Mesodermal cell (in vitro differentiated cells): Measurements from ENCODE around the gene NKX2-1.
"Not testable (repeated sequence)": the region's sequence is repeated elsewhere in the genome, so short reads cannot be mapped to it uniquely, and the experiment has no call there.

Experiments
- H3K27ac ChIP-seq: 2 replicates; pipeline ENCODE4 v1.7.0; 2013; ENCODE audit warnings: mild to moderate bottlenecking, low read depth, low read length, moderate library complexity; ENCODE audit not compliant: severe bottlenecking
- H3K36me3 ChIP-seq: 2 replicates; pipeline ENCODE4 v1.7.1; 2013; ENCODE audit warnings: mild to moderate bottlenecking, low read length, moderate library complexity; ENCODE audit not compliant: control insufficient read depth, insufficient read depth
- H3K4me1 ChIP-seq: one replicate; pipeline ENCODE4 v1.7.1; 2013; ENCODE audit warnings: mild to moderate bottlenecking, low read length; ENCODE audit not compliant: insufficient read depth, control insufficient read depth, poor library complexity, severe bottlenecking
- H3K4me3 ChIP-seq: 2 replicates; pipeline ENCODE4 v1.7.0; 2013; ENCODE audit warnings: low read length, control low read depth, mild to moderate bottlenecking; ENCODE audit not compliant: insufficient read depth, poor library complexity, severe bottlenecking; ENCODE audit errors: extremely low read depth
- H3K9me3 ChIP-seq: 2 replicates; pipeline ENCODE4 v1.7.1; 2013; ENCODE audit warnings: mild to moderate bottlenecking, low read length, moderate library complexity; ENCODE audit not compliant: control insufficient read depth
- WGBS, 2 experiments: methylation state at CpG; one replicate each; pipeline ENCODE4 v1.1.5; 2013; ENCODE audit warnings: missing lambda C conversion rate in 2 of 2; ENCODE audit not compliant: insufficient coverage in 2 of 2; 5-methylcytosine and 5-hydroxymethylcytosine counted together

Gene NKX2-1

DNA sequence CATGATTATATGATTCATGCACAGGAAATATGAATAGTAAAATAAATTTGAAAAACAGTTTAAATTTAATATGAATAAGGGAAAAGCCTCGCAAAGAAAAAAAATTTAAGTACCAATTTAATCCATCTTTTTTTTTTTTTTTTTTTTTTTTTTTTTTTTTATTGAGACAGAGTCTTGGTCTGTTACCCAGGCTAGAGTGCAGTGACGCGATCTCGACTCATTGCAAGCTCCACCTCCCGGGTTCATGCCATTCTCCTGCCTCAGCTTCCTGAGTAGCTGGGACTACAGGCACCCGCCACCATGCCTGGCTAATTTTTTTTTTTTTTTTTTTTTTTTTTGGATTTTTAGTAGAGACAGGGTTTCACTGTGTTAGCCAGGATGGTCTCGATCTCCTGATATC lies 44.0 kb downstream of the NKX2-1 start:
- H3K4me1 ChIP-seq, H3K27ac ChIP-seq, H3K4me3 ChIP-seq, H3K36me3 ChIP-seq, H3K9me3 ChIP-seq: not testable (repeated sequence)
- WGBS, 2 experiments: no CpG with 5 or more reads among the region's 7 CpGs

DNA sequence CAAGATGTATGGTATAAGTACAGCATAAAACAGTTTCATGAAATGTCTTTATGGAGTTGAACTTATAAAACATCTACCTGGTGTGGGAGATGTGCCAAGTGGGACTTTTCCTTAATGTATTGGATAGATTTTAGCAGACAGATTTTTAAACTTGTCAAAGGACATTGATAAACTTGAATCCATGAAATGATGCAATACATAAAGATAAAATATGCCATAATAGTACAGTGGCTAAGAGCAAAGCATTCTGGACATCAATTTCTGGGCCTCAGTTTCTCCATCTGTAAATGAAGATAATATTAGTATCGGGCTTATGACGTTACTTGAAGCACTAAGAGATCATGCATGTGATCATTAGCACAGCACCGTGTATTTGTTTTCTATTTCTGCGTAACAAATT lies 45.4 kb downstream of the NKX2-1 start:
- Histone ChIP-seq H3K9me3 (no peaks in the 10 kb centered on the region), H3K27ac (no peak overlapping the region), H3K4me3 (no peak overlapping the region), H3K36me3 (no peaks in the 10 kb centered on the region), H3K4me1 (no peaks in the 10 kb centered on the region)
- WGBS, 2 experiments: 60 to 83% methylated on average over 3 of the region's 4 CpGs

DNA sequence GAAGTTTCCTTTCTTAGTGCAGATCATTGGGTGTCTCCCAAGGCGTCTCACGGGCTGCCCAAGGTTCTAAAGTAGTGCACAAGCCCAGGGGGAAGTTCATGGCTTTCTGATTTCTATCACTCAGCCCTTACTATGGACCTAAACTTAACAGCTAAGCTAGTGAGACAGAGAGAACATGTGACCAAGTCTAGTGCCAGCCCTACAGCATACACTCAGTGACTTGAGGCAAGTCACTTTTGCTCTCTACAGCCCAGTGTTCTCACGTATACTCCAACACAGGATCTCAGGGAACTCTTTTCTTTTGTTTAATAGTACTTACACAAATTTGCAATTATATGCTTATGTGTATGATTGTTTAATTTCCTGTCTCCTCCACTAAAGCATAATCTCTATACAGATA lies 48.6 kb downstream of the NKX2-1 start:
- Histone ChIP-seq H3K27ac (no peak overlapping the region), H3K4me1 (no peaks in the 10 kb centered on the region), H3K4me3 (no peak overlapping the region), H3K36me3 (no peaks in the 10 kb centered on the region), H3K9me3 (no peaks in the 10 kb centered on the region)
- WGBS, 2 experiments: 90 to 100% methylated on average over 2 of the region's 3 CpGs

DNA sequence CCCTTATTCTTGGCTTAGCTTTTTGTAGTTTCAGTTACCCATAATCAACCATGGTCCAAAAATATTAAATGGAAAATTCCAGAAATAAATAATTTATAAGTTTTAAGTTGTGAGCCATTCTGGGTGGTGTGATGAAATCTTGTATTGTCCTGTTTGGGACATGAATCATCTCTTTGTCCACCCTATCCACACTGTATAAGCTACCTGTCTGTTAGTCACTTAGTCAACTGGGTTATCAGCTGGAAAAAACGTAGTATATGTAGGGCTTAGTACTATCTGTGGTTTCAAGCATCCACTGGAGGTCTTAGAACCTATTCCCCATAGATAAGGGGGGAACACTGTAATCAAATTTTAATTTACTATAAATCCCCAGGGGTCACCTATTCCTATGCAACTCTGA lies 52.7 kb downstream of the NKX2-1 start:
- H3K36me3 ChIP-seq: no peaks in the 10 kb centered on the region
- H3K4me1 ChIP-seq: no peaks in the 10 kb centered on the region
- H3K27ac ChIP-seq: no peak overlapping the region
- H3K4me3 ChIP-seq: no peak overlapping the region
- H3K9me3 ChIP-seq: no peaks in the 10 kb centered on the region
- WGBS, 2 experiments: no CpG with 5 or more reads among the region's 1 CpG
